K562 (cell line): ENCODE measurements around the gene LAMC1. TPM values are rescaled to one million over a fixed set of nuclear protein-coding genes. Genes with fewer than 3 reads are reported as not detected.

Source experiments
- ATAC-seq: fragments of 200-7000 bp; cut with Tn5 transposase; 3 replicates; pipeline ENCODE4 v1.9.1; 2020; ENCODE audit warnings: moderate library complexity
- BruUV-seq: library from RNA; stranded (reverse); fragments of 400-500 nt; replicated peaks from 2 replicates; lab custom pipeline; 2021; lab: Mats Ljungman, UMichigan
- CTCF ChIA-PET: fragments of 300-600 bp; formaldehyde crosslinking; extraction: SDS; loops from one replicate; lab custom pipeline; 2021; ENCODE audit warnings: low intra/inter-chr PET ratio; lab: Yijun Ruan, JAX
- POLR2A ChIA-PET: fragments of 300-600, 350-650 bp; sonication (Branson Sonifier 250); formaldehyde crosslinking; extraction: SDS; loops from one replicate; lab custom pipeline; 2021; ENCODE audit warnings: antibody characterized with exemption, inconsistent platforms; lab: Yijun Ruan, JAX
- DNase-seq, 4 experiments: peaks; one replicate each; pipeline versions ENCODE4 v3.0.0 to v3.0.0-alpha.2; 2011 to 2018; ENCODE audit warnings: low spot score in 3 of 4, mixed read lengths in 3 of 4; ENCODE audit errors: extremely low read depth in 1 of 4
- FAIRE-seq: peaks from 2 replicates; lab custom pipeline; 2011; peaks lifted over from hg19 to GRCh38; lab: Jason Lieb, UNC
- H2AFZ ChIP-seq: 2 replicates; pipeline ENCODE4 v1.6.0; 2011; ENCODE audit warnings: low read depth, low read length, control low read depth, inconsistent platforms
- H3K27ac ChIP-seq: fragments of 200-600 bp; 3 replicates; pipeline ENCODE4 v1.8.0; 2011; ENCODE audit warnings: low read depth, mild to moderate bottlenecking, control low read depth, inconsistent platforms, low read length, moderate library complexity, mixed read lengths; ENCODE audit errors: extremely low read depth
- H3K27me3 ChIP-seq, 2 experiments: fragments of 300-600 bp in 1 of 2; 2 replicates in 1 of 2; 3 replicates in 1 of 2; pipeline versions ENCODE4 v1.6.0 to v1.8.0; 2011; ENCODE audit warnings: inconsistent platforms in 2 of 2, low read length in 2 of 2, mild to moderate bottlenecking in 1 of 2, mixed read lengths in 1 of 2, moderate library complexity in 1 of 2; ENCODE audit not compliant: control insufficient read depth in 2 of 2, insufficient read depth in 2 of 2
- H3K36me3 ChIP-seq: fragments of 300-600 bp; 3 replicates; pipeline ENCODE4 v1.8.0; 2011; ENCODE audit warnings: mild to moderate bottlenecking, low read length, inconsistent platforms; ENCODE audit not compliant: control insufficient read depth, insufficient read depth
- H3K4me1 ChIP-seq, 2 experiments: fragments of 200-600 bp in 1 of 2; replicated peaks in 1 of 2; 2 replicates in 1 of 2; 3 replicates in 1 of 2; pipeline versions ENCODE4 v1.5.1 to v1.8.0; 2011; ENCODE audit warnings: inconsistent platforms in 2 of 2, low read length in 2 of 2, mild to moderate bottlenecking in 1 of 2, mixed read lengths in 1 of 2, moderate library complexity in 1 of 2; ENCODE audit not compliant: control insufficient read depth in 2 of 2, insufficient read depth in 2 of 2
- H3K4me2 ChIP-seq: 2 replicates; pipeline ENCODE4 v1.6.1; 2011; ENCODE audit warnings: low read length, control low read depth, inconsistent platforms, mixed read lengths; ENCODE audit not compliant: insufficient read depth
- H3K4me3 ChIP-seq: fragments of 200-600 bp; sonication (generic), shearing (Covaris generic); 2 replicates; pipeline ENCODE4 v1.5.1; 2016; ENCODE audit warnings: control low read depth, inconsistent platforms
- H3K79me2 ChIP-seq: fragments of 200-600 bp; 3 replicates; pipeline ENCODE4 v1.8.0; 2011; ENCODE audit warnings: low read length, inconsistent platforms; ENCODE audit not compliant: control insufficient read depth, insufficient read depth
- H3K9ac ChIP-seq, 2 experiments: 2 replicates each; pipeline versions ENCODE4 v1.6.0 to v1.6.1; 2011; ENCODE audit warnings: low read depth in 2 of 2, low read length in 2 of 2, control low read depth in 1 of 2, inconsistent platforms in 1 of 2, mild to moderate bottlenecking in 1 of 2, mixed read lengths in 1 of 2; ENCODE audit not compliant: insufficient read depth in 1 of 2
- H3K9me1 ChIP-seq: one replicate; pipeline ENCODE4 v1.6.0; 2011; ENCODE audit warnings: inconsistent platforms, mild to moderate bottlenecking, low read length, moderate library complexity; ENCODE audit not compliant: control insufficient read depth, insufficient read depth
- H3K9me3 ChIP-seq: replicated peaks from 2 replicates; pipeline ENCODE4 v1.5.1; 2011; ENCODE audit warnings: low read depth, low read length, inconsistent platforms; ENCODE audit not compliant: control insufficient read depth, insufficient read depth
- H4K20me1 ChIP-seq: replicated peaks from 2 replicates; pipeline ENCODE4 v1.6.1; 2011; ENCODE audit warnings: low read length, inconsistent platforms, mixed read lengths; ENCODE audit not compliant: control insufficient read depth, insufficient read depth
- BDP1 ChIP-seq: IDR thresholded peaks from 3 replicates; pipeline ENCODE4 v1.6.1; 2011; ENCODE audit not compliant: insufficient read length, insufficient read depth
- CREBBP ChIP-seq: IDR thresholded peaks from one replicate; pipeline ENCODE4 v1.6.1; 2012; ENCODE audit warnings: low read depth, mild to moderate bottlenecking, control low read depth, inconsistent platforms, low read length
- TCF7 ChIP-seq: sonication (generic); IDR thresholded peaks from 2 replicates; pipeline ENCODE4 v1.6.1; 2016; ENCODE audit warnings: antibody characterized with exemption, borderline replicate concordance
- ZNF586 ChIP-seq: fragments of 450-650 bp; formaldehyde crosslinking; conservative IDR thresholded peaks from 2 replicates; pipeline ENCODE4 v1.4.0; 2020; ENCODE audit warnings: mild to moderate bottlenecking, moderate library complexity
- WGBS: fragments of 100-300 bp; shearing (Covaris generic); methylation state at CpG from one replicate; pipeline ENCODE4 v1.1.6; 2016; ENCODE audit warnings: low coverage, mixed read lengths; ENCODE audit not compliant: insufficient coverage; ENCODE audit errors: missing lambda C conversion rate; 5-methylcytosine and 5-hydroxymethylcytosine counted together
- in situ Hi-C: fragments of 300-500 bp; cut with MboI; formaldehyde crosslinking; loops from 4 replicates; pipeline ENCODE4 v1.15.0; 2018; ENCODE audit warnings: inconsistent platforms, mixed read lengths
- intact Hi-C: fragments of 100-400 bp; cut with micrococcal nuclease; formaldehyde crosslinking; loops from 2 replicates; pipeline ENCODE4 v1.14.2; 2022
- polyA plus RNA-seq, 8 experiments: library from polyadenylated mRNA; depleted of rRNA in 4 of 8; stranded (reverse) in 5 of 8; unstranded in 3 of 8; fragments of >200 nt; fragmentation: Nextera tagmentation in 2 of 8; fragmentation: Illumina TruSeq in 1 of 8; extraction: Ambion mirVana in 2 of 8; extraction: Trizol in 1 of 8; gene quantifications; 2 replicates each; pipeline versions ENCODE4 v1.2.1 to v1.2.3, GENCODE V29; 2011 to 2014; ENCODE audit warnings: inconsistent platforms in 1 of 8, missing spikeins in 1 of 8
- total RNA-seq, 7 experiments: library from RNA; depleted of rRNA in 6 of 7; stranded (reverse); fragments of >200 nt in 6 of 7; fragmentation: Illumina TruSeq in 2 of 7; extraction: Trizol in 2 of 7; gene quantifications; 2 replicates each; pipeline versions ENCODE4 v1.2.1 to v1.2.3, GENCODE V29; 2011 to 2021; ENCODE audit warnings: low replicate concordance in 1 of 7
- TF ChIP-seq, protein P1 (sequence below), 2 experiments: fragments of 450-650 bp; IDR thresholded peaks; 2 replicates each; pipeline ENCODE4 v1.6.1; 2016; ENCODE audit warnings: mild to moderate bottlenecking in 2 of 2, borderline replicate concordance in 1 of 2, low read depth in 1 of 2, moderate library complexity in 1 of 2
- TF ChIP-seq, protein P2 (sequence below): fragments of 450-650 bp; IDR thresholded peaks from 2 replicates; pipeline ENCODE4 v1.7.0; 2016; ENCODE audit warnings: borderline replicate concordance
- TF ChIP-seq, protein P3 (sequence below): fragments of 250-450 bp; sonication (Bioruptor Pico); IDR thresholded peaks from 2 replicates; pipeline ENCODE4 v1.5.0; 2021; ENCODE audit warnings: mild to moderate bottlenecking, borderline replicate concordance
- TF ChIP-seq, protein P4 (sequence below): sonication (generic); formaldehyde crosslinking; IDR thresholded peaks from 2 replicates; pipeline ENCODE4 v1.8.1; 2023; ENCODE audit warnings: mild to moderate bottlenecking, missing genetic modification reagents, moderate library complexity

Gene LAMC1
- total and polyA plus RNA-seq, 9 of the 15 experiments (the other 6 are each of a cell fraction or from before 2014, with no cell fraction given), result 0.07 to 0.71 (median 0.13) TPM; not detected in 2

DNA sequence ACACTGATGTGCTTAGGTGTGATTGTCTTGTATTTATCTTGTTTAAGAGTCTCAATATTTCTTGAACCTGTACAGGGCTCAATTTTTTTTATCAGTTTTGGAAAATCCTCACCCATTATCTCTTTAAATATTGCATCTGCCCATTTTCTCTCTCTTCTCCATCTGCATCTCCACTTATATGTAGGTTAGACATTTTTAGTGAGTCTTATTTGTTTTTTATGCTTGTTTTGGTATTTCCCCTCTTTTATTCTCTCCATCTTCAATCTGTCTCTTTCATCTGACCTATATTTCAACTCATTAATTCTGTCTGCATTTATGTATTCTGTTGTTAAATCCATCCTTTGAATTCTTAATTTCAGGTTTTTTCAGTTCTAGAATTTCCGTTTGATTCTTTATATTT, 37.3 kb upstream of the LAMC1 start:
- intact Hi-C loops, result no loop called here
- no peak overlapping the region for H2AFZ ChIP-seq
- CTCF ChIA-PET, result no interaction called here
- TF ChIP-seq, protein P1, sequence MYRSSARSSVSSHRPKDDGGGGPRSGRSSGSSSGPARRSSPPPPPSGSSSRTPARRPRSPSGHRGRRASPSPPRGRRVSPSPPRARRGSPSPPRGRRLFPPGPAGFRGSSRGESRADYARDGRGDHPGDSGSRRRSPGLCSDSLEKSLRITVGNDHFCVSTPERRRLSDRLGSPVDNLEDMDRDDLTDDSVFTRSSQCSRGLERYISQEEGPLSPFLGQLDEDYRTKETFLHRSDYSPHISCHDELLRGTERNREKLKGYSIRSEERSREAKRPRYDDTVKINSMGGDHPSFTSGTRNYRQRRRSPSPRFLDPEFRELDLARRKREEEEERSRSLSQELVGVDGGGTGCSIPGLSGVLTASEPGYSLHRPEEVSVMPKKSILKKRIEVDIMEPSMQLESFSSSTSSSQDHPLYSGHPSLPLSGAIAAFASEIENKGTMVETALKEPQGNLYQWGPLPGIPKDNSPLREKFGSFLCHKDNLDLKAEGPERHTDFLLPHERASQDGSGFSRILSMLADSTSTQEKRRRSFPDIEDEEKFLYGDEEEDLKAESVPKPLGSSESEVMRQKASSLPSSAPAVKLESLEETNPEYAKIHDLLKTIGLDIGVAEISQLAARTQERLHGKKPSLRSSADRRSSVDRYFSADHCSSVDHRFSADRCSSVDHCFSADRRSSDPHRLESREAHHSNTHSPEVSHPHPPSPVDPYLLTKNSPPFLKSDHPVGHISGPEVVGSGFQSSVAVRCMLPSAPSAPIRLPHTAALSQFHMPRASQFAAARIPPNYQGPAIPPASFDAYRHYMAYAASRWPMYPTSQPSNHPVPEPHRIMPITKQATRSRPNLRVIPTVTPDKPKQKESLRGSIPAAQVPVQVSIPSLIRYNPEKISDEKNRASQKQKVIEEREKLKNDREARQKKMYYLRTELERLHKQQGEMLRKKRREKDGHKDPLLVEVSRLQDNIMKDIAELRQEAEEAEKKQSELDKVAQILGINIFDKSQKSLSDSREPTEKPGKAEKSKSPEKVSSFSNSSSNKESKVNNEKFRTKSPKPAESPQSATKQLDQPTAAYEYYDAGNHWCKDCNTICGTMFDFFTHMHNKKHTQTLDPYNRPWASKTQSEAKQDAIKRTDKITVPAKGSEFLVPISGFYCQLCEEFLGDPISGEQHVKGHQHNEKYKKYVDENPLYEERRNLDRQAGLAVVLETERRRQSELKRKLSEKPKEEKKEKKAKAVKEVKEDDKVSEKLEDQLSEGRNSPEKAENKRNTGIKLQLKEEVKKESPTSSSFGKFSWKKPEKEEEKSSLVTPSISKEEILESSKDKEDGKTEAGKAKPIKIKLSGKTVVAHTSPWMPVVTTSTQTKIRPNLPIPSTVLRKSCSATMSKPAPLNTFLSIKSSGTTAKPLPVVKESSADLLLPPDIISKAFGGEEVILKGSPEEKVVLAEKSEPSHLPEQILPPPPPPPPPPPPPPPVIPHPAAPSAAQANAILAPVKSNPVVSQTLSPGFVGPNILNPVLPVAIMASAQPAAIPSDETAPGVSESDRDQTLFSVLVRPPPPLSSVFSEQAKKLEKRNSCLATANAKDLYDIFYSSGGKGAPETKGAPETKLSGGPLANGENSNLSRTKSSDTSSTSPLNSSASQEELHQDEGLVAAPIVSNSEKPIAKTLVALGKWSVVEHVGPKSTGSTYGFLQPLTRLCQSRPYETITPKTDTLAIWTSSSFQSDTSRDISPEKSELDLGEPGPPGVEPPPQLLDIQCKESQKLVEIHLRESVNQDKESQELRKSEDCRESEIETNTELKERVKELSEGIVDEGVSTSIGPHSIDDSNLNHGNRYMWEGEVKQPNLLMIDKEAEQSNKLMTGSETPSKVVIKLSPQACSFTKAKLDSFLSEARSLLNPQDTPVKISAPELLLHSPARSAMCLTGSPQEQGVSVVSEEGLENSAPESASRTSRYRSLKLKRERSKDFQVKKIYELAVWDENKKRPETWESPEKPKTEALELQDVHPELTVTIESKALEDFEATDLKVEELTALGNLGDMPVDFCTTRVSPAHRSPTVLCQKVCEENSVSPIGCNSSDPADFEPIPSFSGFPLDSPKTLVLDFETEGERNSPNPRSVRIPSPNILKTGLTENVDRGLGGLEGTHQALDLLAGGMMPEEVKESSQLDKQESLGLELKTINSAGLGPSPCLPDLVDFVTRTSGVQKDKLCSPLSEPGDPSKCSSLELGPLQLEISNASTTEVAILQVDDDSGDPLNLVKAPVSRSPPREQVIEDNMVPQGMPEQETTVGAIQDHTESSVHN (IDR thresholded peaks at IDR 0.05; ENCODE audit: borderline replicate concordance in 1 of 2, low read depth in 1 of 2), result no peak
- no peak for TF ChIP-seq CREBBP
- TF ChIP-seq, protein P2, sequence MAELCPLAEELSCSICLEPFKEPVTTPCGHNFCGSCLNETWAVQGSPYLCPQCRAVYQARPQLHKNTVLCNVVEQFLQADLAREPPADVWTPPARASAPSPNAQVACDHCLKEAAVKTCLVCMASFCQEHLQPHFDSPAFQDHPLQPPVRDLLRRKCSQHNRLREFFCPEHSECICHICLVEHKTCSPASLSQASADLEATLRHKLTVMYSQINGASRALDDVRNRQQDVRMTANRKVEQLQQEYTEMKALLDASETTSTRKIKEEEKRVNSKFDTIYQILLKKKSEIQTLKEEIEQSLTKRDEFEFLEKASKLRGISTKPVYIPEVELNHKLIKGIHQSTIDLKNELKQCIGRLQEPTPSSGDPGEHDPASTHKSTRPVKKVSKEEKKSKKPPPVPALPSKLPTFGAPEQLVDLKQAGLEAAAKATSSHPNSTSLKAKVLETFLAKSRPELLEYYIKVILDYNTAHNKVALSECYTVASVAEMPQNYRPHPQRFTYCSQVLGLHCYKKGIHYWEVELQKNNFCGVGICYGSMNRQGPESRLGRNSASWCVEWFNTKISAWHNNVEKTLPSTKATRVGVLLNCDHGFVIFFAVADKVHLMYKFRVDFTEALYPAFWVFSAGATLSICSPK, result no peak
- TF ChIP-seq ZNF586 (CRISPR knock-in tag), result no peak
- TF ChIP-seq, protein P3, sequence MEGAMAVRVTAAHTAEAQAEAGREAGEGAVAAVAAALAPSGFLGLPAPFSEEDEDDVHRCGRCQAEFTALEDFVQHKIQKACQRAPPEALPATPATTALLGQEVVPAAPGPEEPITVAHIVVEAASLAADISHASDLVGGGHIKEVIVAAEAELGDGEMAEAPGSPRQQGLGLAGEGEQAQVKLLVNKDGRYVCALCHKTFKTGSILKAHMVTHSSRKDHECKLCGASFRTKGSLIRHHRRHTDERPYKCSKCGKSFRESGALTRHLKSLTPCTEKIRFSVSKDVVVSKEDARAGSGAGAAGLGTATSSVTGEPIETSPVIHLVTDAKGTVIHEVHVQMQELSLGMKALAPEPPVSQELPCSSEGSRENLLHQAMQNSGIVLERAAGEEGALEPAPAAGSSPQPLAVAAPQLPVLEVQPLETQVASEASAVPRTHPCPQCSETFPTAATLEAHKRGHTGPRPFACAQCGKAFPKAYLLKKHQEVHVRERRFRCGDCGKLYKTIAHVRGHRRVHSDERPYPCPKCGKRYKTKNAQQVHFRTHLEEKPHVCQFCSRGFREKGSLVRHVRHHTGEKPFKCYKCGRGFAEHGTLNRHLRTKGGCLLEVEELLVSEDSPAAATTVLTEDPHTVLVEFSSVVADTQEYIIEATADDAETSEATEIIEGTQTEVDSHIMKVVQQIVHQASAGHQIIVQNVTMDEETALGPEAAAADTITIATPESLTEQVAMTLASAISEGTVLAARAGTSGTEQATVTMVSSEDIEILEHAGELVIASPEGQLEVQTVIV (CRISPR knock-in tag), result no peak
- TF ChIP-seq BDP1, result no peak
- TF ChIP-seq TCF7, result no peak
- TF ChIP-seq, protein P4, sequence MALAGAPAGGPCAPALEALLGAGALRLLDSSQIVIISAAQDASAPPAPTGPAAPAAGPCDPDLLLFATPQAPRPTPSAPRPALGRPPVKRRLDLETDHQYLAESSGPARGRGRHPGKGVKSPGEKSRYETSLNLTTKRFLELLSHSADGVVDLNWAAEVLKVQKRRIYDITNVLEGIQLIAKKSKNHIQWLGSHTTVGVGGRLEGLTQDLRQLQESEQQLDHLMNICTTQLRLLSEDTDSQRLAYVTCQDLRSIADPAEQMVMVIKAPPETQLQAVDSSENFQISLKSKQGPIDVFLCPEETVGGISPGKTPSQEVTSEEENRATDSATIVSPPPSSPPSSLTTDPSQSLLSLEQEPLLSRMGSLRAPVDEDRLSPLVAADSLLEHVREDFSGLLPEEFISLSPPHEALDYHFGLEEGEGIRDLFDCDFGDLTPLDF (CRISPR knock-in tag), result no peak

More for the DNA sequence above, 37.3 kb upstream of the LAMC1 start:
- Histone ChIP-seq H3K9me1 (no peaks in the 10 kb centered on the region), H3K9ac (no peak overlapping the region), H3K27ac (no peak overlapping the region), H3K27me3 (peaks cover 6 to 19% of the 10 kb centered on the region in 2 experiments; a peak in 4 of 5 replicates), H3K4me2 (no peak overlapping the region), H3K79me2 (no peaks in the 10 kb centered on the region), H4K20me1 (no peaks in the 10 kb centered on the region), H3K9me3 (no peaks in the 10 kb centered on the region), H3K36me3 (no peaks in the 10 kb centered on the region), H3K4me3 (no peak overlapping the region), H3K4me1 (no peaks in the 10 kb centered on the region)
- 0% methylated on average over 1 of the region's 1 CpG for WGBS
- no peak for FAIRE-seq
- DNase-seq, result no peak
- no peak for ATAC-seq
- in situ Hi-C loops, result no loop called here
- POLR2A ChIA-PET, result no interaction called here
- BruUV-seq, result no TSS peak
